Hepatocyte (in vitro differentiated cells): ENCODE data around the gene RSPO4. TPM values are rescaled to one million over a fixed set of nuclear protein-coding genes. Genes with fewer than 3 reads are reported as not detected.

Experiments
- DNase-seq: peaks from one replicate; pipeline ENCODE4 v3.0.0-alpha.2; 2016; ENCODE audit warnings: low spot score
- H2AFZ ChIP-seq: fragments of 200-600 bp; sonication (generic); 2 replicates; pipeline ENCODE4 v1.6.0; 2016; ENCODE audit warnings: antibody characterized with exemption, mild to moderate bottlenecking
- H3K27ac ChIP-seq: fragments of 200-600 bp; sonication (generic); 2 replicates; pipeline ENCODE4 v1.5.1; 2016; ENCODE audit warnings: mild to moderate bottlenecking
- H3K27me3 ChIP-seq: fragments of 200-600 bp; sonication (generic); 2 replicates; pipeline ENCODE4 v1.6.1; 2016
- H3K36me3 ChIP-seq: fragments of 200-600 bp; sonication (generic); replicated peaks from 2 replicates; pipeline ENCODE4 v1.5.1; 2016; ENCODE audit warnings: low read depth; ENCODE audit not compliant: insufficient read depth
- H3K4me1 ChIP-seq: fragments of 200-600 bp; sonication (generic); 2 replicates; pipeline ENCODE4 v1.5.1; 2016; ENCODE audit warnings: mild to moderate bottlenecking, moderate library complexity; ENCODE audit not compliant: insufficient read depth
- H3K4me2 ChIP-seq: fragments of 200-600 bp; sonication (generic); 2 replicates; pipeline ENCODE4 v1.6.0; 2016
- H3K4me3 ChIP-seq: fragments of 200-600 bp; sonication (generic); 2 replicates; pipeline ENCODE4 v1.5.1; 2016; ENCODE audit warnings: mild to moderate bottlenecking
- H3K79me2 ChIP-seq: fragments of 200-600 bp; sonication (generic); 2 replicates; pipeline ENCODE4 v1.6.0; 2017; ENCODE audit warnings: mild to moderate bottlenecking
- H3K9me2 ChIP-seq: fragments of 200-600 bp; sonication (generic); replicated peaks from 2 replicates; pipeline ENCODE4 v1.6.0; 2017; ENCODE audit warnings: mild to moderate bottlenecking; ENCODE audit not compliant: insufficient read depth
- H3K9me3 ChIP-seq: fragments of 200-600 bp; sonication (generic); 2 replicates; pipeline ENCODE4 v1.5.1; 2016; ENCODE audit warnings: low read depth, mild to moderate bottlenecking
- H4K20me1 ChIP-seq: fragments of 200-600 bp; sonication (generic); 2 replicates; pipeline ENCODE4 v1.6.0; 2016; ENCODE audit warnings: mild to moderate bottlenecking; ENCODE audit not compliant: insufficient read depth, poor library complexity, severe bottlenecking
- EZH2 ChIP-seq: fragments of 200-600 bp; sonication (generic); IDR thresholded peaks from 2 replicates; pipeline ENCODE4 v1.6.1; 2016; ENCODE audit warnings: antibody characterized with exemption, mild to moderate bottlenecking, borderline replicate concordance
- EZH2phosphoT487 ChIP-seq: fragments of 200-600 bp; sonication (generic); IDR thresholded peaks from one replicate; pipeline ENCODE4 v1.6.1; 2018; ENCODE audit warnings: antibody characterized with exemption, mild to moderate bottlenecking, low read depth, moderate library complexity; ENCODE audit not compliant: unreplicated experiment, severe bottlenecking
- WGBS: methylation state at CpG from one replicate; pipeline ENCODE4 v1.1.6; 2016; ENCODE audit warnings: low lambda C conversion rate; ENCODE audit errors: missing lambda C conversion rate; 5-methylcytosine and 5-hydroxymethylcytosine counted together
- polyA plus RNA-seq: library from polyadenylated mRNA; unstranded; fragments of >200 nt; fragmentation: Nextera tagmentation; extraction: Ambion mirVana; gene quantifications from 2 replicates; pipeline ENCODE4 v1.2.1, GENCODE V29; 2016
- total RNA-seq: library from RNA; depleted of rRNA; stranded (reverse); fragments of >200 nt; gene quantifications from 2 replicates; pipeline ENCODE4 v1.2.3, GENCODE V29; 2014
- TF ChIP-seq, protein P1 (sequence below): fragments of 200-600 bp; sonication (generic); IDR thresholded peaks from 2 replicates; pipeline ENCODE4 v1.5.1; 2016; ENCODE audit warnings: antibody characterized with exemption, mild to moderate bottlenecking; ENCODE audit not compliant: poor library complexity

Gene RSPO4
- total and polyA plus RNA-seq, 2 experiments from 2014 or later, result 0.41 to 0.57 TPM

DNA sequence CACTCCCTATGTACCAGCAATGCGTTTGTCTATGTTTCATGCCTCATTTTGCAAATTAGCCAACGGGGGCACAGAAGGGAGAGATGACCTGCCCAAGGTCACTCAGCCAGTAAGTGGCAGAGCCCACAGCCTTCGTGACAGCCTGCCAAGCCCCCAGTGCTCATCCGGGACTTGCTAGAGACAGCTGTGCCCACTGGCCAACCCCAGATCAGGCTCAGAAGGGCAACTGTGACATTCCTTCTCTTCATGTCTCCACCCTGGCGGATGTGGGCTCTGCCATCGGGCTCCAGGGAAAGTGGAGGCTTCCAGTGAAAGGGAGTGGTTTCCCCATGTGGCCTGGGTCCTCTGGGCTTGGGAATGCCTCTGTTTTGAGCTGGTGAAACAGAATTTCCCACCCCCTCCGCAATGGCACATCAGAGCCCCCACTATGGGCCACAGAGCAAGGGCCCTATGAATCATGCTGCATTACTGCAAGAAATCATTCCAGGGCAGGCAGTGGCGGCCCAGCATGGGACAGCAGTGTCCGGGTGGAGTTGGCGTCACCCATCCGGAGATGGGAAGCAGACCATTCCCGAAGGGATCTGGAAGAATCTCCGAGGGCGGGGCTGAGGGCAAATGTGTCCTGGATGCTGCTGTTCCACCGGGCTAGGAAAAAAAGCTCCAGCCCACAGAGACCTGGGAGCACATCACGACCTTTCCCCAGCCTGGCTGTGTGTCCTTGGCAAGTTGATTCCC, 9.1 kb downstream of the RSPO4 start:
- 87% methylated on average over 16 of the region's 16 CpGs for WGBS
- Histone ChIP-seq H3K4me2 (no peak overlapping the region), H3K9me3 (no peaks in the 10 kb centered on the region), H3K9me2 (no peaks in the 10 kb centered on the region), H3K4me1 (no peaks in the 10 kb centered on the region), H3K79me2 (no peaks in the 10 kb centered on the region), H2AFZ (no peak overlapping the region), H3K4me3 (no peak overlapping the region), H4K20me1 (no peaks in the 10 kb centered on the region), H3K27me3 (no peaks in the 10 kb centered on the region), H3K36me3 (no peaks in the 10 kb centered on the region), H3K27ac (no peak overlapping the region)
- DNase-seq, result no peak
- TF ChIP-seq, protein P1, sequence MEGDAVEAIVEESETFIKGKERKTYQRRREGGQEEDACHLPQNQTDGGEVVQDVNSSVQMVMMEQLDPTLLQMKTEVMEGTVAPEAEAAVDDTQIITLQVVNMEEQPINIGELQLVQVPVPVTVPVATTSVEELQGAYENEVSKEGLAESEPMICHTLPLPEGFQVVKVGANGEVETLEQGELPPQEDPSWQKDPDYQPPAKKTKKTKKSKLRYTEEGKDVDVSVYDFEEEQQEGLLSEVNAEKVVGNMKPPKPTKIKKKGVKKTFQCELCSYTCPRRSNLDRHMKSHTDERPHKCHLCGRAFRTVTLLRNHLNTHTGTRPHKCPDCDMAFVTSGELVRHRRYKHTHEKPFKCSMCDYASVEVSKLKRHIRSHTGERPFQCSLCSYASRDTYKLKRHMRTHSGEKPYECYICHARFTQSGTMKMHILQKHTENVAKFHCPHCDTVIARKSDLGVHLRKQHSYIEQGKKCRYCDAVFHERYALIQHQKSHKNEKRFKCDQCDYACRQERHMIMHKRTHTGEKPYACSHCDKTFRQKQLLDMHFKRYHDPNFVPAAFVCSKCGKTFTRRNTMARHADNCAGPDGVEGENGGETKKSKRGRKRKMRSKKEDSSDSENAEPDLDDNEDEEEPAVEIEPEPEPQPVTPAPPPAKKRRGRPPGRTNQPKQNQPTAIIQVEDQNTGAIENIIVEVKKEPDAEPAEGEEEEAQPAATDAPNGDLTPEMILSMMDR, result no peak
- TF ChIP-seq EZH2phosphoT487 (no peak), EZH2 (no peak)

DNA sequence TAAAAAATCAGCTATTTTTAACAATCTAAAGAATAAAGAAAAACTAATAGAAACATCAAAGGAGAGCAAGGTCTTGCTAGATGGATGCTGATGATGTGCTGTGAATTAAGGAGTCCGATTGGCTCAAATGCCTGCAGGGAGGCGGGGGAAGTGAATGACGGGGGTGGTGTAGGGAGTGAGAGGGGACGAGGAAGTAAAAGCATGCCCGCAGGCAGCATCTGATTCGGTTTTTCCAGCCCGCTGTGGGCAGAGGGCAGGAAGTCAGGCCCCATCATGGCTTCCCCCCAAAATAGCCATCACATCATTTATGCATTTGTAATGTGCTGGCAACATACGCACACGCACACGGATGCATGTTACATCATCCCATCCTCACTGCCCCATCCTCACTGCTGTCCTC, 10.3 kb downstream of the RSPO4 start:
- Histone ChIP-seq H3K9me2 (no peaks in the 10 kb centered on the region), H3K4me2 (no peak overlapping the region), H3K27me3 (no peaks in the 10 kb centered on the region), H3K36me3 (no peaks in the 10 kb centered on the region), H3K27ac (no peak overlapping the region), H2AFZ (no peak overlapping the region), H3K79me2 (no peaks in the 10 kb centered on the region), H3K9me3 (no peaks in the 10 kb centered on the region), H3K4me3 (no peak overlapping the region), H3K4me1 (no peaks in the 10 kb centered on the region), H4K20me1 (no peaks in the 10 kb centered on the region)
- no peak for TF ChIP-seq EZH2phosphoT487
- no peak for TF ChIP-seq EZH2
- TF ChIP-seq, protein P1, result no peak
- WGBS, result 91% methylated on average over 10 of the region's 10 CpGs
- no peak for DNase-seq

DNA sequence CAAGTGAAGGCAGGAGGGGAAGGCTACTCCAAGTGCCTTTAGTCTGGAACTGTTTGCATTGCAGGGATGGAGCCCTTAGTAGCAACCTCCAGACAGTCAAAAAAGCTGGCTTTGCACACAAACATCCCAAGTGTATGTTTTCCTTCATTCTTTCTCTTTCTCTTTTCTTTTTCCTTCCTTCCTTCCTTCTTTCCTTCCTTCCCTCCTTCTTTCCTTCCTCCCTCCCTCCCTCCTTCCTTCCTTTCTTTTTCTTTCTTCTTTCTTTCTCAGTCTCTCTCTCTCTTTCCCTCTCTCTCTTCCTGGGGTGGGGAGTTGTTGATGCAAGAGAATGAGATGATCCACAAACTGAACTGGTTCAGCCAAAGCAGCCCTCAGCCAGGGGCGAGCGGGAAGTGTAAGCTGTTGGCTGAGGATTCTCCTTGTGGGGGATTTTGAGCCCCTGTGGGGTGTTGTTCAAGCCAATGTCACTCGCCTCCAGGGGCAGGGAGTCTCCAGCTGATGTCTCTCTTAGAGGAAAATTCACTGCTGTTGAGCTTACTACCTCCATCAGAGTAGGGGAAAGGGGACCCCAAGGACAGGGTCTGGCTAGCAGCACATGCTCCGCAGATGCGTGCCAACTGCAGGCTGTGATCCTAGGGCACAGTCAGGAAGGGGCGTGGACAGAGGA, 11.7 kb downstream of the RSPO4 start:
- H3K9me2 ChIP-seq, result no peaks in the 10 kb centered on the region
- H3K4me3 ChIP-seq, result no peak overlapping the region
- H3K27me3 ChIP-seq, result no peaks in the 10 kb centered on the region
- no peak overlapping the region for H2AFZ ChIP-seq
- H3K36me3 ChIP-seq, result no peaks in the 10 kb centered on the region
- H4K20me1 ChIP-seq, result no peaks in the 10 kb centered on the region
- no peak for DNase-seq
- no peaks in the 10 kb centered on the region for H3K4me1 ChIP-seq
- no peak overlapping the region for H3K4me2 ChIP-seq
- H3K79me2 ChIP-seq, result no peaks in the 10 kb centered on the region
- no peak for TF ChIP-seq EZH2
- TF ChIP-seq, protein P1, result no peak
- TF ChIP-seq EZH2phosphoT487, result no peak
- no peak overlapping the region for H3K27ac ChIP-seq
- no peaks in the 10 kb centered on the region for H3K9me3 ChIP-seq
- 86% methylated on average over 6 of the region's 6 CpGs for WGBS
